HG03354 (cell line): ENCODE results near the gene PHIP.
"Not testable (repeated sequence)": the region's sequence is repeated elsewhere in the genome, so short reads cannot be mapped to it uniquely, and the experiment has no call there.

ENCODE experiments used
- ATAC-seq: cut with Tn5 transposase; IDR thresholded peaks from one replicate; pipeline ENCODE4 v1.9.1; 2021; ENCODE audit warnings: mild to moderate bottlenecking; ENCODE audit not compliant: unreplicated experiment, poor library complexity, severe bottlenecking

The PHIP gene

DNA sequence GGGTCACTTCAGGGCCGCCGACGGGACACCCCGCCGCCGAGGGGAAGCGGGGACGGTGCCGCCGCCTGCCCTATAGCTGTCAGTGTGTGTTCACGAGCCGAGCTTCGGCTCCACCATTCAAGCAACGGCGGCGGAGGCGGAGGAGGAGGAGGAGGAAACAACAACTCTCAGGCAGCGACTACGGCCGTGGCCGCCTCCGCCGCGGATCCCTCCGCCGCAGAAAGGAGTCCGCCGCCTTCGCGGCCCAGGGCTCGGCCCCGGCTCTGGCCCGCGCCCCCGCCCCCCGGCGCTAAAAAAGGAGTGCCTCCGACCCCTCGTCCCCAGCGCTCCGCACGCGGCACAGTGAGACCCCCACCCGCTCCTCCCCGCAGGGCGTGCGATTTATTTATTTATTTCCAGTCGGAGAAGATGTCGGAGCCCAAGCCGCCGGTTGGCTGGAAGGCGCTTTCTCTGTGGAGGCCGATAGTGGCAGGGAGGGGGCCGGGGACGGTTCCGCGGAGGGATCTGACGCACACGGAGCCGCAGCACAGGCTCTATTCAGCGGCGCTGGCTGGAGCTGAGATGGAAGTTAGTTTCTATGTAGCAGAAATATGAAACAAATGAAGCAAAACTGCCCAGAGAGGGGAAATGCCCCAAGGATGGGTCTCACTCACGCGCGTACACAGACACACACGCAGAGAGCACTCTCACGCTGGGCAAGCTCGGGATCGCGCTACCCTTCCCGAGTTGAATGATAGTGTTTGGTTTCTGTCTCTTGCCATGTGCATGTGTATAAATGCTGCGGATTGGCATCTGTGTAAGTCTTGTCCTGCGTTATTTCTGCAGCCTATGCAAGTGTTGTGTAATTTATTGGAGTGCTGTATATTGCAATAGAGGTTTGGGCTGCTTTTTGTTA lies at the start of gene PHIP:
PHIP (minus strand) TSS at position 180 of the 895 bp plus-strand sequence. CDS start 186 bp downstream, outside the sequence.
- peak; percentile 75 for ATAC-seq

DNA sequence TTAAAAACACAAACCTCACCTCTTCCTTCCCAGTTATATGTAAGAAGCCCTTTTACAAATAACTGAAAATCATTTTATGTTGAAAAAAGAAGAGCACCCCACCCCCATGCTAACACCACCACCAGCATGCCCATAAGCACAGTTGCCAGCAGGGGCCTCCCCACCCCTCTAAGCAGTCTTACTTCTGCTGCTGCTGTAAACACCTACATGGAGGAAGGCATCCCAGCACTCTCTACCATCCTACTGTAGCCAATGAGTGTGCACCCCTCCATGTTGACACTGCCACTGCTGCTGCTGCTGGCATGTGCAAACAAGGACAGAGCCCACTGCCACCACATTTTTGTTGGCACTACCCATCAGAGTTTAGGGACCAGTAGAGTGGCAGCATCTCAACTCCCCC lies 49.6 kb upstream of the PHIP start:
- no peak for ATAC-seq

DNA sequence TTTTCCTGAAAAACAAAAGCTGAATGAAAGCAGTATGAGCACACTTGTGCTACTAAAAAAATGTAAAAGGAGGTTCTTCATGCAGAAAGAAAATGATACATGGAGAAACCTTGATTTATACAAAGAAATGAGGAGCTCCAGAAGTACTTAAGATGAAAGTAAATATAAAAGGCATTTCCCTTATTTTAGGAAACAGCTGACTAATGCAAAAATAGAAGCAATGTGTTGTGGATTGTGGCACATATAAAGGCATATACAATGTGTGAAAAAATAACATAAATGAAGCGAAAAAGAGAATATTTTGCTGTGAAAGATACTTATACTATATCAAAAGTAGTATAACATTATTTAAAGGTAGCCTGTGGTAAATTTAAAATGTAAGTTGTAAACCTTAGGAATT lies 41.2 kb upstream of the PHIP start:
- no peak for ATAC-seq

DNA sequence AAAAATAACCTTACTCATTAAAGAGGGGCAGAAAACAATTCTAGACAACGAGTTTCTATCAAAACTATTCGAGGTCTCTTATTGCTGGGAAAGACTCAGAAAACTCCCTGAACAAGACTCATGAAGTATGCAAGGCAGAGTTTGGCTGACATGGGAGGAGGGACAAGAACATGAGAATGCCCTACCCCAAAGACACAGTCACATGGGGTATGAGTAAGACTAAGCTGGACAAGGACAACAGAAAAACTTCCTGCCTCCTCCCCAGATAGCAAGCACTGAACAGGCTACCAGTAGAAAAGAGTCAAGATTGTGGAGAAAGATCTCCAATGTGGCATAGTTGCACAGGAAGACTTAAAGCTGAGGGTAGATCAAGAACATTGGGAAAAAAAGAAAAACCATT lies 39.7 kb upstream of the PHIP start:
- no peak for ATAC-seq

DNA sequence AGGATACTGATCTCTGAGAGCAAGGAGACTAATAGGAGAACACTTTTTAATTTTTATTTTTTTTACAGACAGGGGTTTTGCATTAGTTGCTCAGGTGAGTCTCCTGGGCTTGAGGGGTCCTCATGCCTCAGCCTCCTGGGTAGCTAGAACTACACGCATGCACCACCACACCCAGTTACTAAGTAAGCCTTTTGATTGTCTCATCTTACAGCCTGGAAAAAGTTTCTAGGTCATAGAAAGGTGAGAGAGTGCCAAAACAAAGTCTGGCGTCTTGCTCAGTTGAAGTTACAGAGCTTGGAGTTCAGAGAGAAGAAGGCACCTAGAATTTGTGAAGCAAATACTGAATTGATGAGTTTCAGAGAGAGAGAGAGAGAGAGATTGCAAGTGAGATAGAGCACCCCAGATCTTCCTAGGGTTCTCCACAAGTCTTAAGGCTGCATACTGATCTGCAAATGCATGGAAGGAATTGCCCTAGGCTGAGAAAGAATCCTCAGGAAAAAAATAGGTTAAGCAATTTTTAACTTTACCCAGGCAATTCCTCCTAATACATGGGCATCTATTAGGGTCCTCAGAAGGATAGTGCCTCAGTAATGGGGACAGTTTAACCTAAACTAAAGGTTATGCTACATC lies 37.6 kb upstream of the PHIP start:
- no peak for ATAC-seq

DNA sequence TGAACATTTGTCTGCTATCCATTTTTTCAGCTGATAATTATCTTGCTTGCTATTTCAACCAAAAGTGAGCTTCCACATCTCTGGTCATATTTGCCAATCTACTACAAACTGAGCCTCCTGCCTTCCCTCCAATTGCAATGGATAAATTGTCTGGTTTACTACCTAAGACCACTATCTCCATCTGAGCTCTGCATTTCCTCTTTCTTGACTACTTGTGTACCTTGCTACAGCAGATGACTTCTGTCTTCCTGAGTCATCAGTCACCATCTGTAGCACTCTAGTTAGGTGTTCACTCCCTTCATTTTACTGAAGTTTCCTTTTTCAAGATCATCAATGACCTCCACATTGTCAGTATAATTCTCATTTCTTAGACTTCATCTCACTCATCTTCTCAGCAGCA lies 33.5 kb upstream of the PHIP start:
- no peak for ATAC-seq

DNA sequence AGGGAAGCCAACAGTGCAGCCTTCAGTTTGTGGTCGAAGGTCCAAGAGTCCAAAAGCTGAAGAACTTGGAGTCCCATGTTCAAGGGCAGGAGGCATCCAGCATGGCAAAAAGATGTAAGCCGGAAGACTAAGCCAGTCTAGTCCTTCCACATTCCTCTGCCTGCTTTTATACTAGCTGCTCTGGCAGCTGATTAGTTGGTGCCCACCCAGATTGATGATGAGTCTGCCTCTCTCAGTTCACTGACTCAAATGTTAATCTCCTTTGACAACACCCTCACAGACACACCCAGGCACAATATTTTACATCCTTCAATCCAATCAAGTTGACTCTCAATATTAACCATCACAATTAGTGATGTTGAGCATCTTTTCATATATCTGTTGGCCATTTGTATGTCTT lies 23.1 kb upstream of the PHIP start:
- no peak for ATAC-seq

DNA sequence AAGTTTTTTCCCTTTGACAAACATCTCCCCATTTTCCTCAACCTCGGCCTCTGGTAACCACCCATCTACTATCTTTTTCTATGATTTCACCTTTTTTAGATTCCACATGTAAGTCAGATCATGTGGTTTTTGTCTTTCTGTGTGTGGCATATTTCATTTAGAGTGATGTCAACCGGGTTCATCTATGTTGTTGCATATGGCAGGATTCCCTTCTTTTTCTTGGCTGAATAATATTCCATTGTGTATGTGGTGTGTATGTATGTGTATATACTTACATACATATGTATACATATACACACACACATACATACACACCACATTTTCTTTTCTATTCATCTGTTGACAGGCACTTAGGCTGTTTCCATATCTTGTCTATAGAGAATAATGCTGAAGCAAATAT lies 22.2 kb upstream of the PHIP start:
- ATAC-seq = no peak

DNA sequence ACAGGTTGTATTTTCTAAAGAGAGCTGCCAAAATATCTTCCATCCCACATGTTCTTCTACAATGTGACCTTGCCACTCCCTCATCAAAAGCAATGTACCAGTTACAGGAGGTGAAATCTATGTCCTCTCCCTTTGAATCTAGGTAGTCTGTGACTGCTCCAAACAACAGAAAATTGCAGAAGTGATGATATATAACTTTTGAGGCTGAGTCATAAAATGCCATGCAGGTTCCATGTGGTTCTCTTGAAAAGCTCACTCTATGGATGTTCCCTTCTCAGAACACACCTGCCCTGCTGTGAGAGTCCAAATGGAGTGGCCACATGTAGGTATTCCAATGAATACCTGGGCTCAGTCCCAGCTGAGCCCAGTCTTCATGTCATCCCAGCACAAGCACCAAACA lies 16.9 kb upstream of the PHIP start:
- ATAC-seq = no peak

DNA sequence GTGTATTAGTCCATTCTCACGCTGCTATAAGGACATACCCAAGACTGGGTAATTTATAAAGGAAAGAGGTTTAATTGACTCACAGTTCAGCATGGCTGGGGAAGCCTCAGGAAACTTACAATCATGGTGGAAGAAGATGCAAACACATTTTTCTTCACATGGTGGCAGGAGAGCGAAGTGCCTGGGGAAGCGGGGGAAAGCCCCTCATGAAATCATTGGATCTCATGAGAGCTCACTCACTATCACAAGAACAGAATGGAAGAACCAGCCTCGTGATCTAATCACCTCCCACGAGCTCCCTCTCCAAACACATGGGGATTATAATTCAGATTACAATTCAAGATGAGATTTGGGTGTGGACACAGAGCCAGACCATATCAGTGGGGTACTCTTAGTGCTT lies 13.7 kb upstream of the PHIP start:
- ATAC-seq = not testable (repeated sequence)

DNA sequence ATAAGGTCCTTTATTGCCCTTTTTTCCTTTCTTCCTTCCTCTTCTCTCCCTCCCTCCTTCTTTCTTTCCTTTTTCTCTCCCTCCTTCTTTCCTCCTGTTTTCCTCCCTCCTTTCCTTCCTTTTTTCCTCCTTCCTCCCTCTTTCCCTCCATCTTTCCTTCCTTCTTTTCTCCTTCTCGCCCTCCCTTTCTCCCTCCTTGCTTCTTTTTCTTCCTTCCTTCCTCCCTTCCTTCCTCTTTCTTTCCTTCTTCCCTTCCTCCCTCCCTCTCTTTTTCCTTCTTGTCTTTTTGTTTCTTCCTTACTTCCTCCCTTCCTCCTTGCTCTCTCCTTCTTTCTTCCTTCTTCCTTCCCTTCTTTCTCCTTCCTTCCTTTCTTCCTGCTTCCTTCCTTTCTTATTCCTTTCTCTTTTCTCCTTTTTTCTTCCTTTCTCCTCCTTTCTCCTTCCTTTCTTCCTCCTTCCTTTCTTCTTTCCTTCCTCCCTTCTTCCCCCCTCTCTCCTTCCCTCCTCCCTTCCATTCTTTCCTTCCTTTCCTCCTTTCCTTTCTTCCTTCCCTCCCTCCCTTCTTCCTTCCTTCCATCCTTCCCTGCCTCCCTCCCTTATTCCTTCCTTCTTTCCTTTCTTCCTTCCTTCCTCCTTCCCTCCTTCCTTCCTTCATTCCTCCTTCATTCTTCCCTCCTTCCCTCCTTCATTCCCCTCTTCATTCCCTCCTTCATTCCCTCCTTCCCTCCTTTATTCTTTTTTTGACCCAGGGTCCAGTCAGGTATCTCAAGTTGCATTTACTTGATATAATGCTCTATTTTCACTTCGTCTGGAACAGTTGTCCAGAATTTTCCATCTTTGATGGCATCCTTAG lies 11.7 kb upstream of the PHIP start:
- ATAC-seq = no peak

DNA sequence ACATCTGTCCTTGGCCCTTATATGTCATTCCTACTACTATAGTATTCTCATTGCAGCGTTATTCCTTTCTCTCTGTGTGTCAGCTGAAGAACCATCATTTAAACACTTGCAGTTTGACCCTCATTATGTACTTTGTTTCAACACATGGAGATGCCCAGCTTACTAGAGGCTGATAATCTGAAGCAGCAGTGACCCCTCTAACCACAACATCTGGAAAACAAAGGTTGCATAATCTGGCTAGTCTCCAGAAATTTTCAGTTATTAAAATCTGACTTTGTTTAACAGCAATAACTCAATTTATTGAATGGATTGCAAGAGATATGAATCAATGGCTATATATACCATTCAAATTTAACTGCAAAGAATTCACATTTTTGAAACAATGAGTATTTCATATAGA lies 6.6 kb upstream of the PHIP start:
- ATAC-seq = no peak

DNA sequence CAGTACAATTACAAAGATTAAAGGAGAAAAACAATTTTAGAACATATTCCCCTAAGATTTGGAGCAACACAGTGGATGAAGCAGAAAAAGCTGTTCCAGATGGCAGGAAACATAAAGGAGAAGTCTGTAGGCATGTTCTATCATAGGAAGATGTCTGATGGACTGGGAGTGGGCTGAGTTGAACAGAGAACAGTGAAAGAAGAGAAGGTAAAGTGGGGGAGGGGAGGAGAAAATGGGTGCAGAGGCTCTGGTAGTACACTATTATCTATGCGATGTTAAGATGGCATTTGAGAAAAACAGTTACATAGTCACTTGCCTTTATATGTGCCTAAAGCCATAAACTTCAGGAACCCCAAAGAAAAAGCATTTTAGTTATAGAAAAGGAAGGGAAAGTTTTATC lies 4.2 kb upstream of the PHIP start:
- ATAC-seq = no peak

DNA sequence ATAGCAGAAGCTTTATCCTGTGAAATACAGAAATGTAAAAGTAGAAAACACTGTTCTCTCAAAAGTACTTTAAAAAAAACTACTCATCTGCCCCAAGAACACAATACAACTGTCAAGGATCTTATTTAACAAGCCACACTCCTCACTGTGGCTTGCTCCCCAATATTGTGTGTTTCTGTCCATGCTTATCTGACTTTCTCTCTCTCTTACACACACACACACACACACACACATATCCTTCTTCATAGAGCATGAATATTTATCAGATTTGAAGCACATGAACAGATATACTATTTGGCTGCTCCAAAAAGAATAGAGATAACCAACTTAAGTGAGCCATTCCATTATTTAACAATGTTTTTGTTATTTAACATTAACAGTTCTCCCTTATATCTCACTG lies 3.6 kb upstream of the PHIP start:
- ATAC-seq = no peak

DNA sequence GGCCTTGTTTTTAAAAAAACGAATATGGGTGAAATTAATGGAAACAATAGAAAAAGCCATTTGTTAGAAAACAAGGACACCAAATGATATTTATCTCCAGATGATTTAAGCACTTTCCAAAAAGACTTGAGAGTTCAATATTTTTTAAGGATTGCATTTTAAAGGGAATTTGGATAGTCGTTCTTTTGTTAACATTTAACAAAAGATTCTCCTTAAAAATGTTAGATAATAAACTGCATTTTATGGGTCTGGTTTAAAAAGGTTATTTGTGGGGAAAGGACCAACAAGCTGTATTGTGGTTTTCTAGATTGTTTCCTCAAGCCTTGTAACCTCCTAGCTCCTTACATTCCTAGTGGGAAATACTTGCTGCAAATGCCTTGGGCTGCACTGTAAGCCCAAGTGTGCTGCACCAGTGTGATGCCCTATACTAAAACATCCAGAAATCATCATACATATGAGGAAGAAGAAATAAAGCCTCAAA lies 1.5 kb upstream of the PHIP start:
- ATAC-seq = no peak

DNA sequence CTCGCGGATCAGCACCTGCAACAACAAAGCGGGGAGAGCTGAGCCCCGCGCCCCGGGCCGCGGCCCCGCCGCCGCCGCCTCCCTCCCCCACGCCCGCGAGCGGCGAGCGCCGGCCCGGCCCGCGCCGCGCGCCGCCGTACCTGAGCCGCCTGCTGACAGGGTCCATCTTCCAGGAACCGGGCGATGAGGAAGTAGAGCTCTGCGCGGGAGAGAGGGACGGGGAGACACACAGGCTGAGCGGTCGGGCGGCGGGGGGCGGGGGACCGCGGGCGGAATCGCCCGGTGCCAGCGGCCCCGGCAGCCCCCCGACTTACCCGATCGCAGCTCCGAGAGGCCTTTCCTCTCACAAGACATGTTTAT lies 359 bp downstream of the PHIP start:
- ATAC-seq = peak; percentile 33

DNA sequence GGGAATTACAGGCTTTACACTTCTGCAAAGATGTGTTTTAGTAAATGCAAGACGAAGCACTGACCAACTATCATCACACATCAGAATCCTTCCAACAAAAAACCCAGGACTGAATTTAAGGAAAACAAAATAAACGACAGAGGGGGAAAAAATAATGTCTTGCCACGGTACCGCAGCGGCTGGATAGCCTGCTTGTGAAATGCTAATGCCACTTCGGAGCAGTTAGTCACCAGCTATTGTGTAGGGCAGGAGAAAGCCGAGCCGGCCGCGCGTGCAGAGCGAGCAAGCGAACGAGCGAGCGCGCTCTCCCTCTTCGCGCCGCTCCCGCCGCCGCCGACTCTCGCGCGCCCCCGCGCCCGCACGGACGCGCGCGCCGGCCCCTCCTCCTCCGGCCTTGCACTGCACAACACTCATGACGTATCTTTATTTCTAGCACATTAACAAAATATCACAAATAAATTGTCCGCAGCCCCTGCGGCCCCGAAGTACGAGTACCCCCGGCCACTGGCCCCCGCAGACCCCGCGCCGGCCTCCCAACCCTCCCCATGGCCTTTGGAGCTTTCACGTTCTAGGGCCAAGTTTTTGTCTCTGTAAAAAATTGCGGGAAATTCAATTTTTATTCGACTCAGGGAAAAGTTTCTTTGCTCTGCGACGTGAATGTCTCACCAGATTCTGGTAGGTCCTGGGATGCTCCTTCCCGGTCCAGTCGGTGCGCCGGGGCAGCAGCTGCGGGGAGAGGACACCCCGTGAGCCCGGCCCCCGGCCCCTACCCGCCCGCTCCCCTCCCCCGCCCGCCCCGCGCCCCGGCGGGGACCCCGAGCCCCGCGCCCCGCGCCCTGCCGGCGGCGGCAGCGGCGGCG lies 1.0 kb downstream of the PHIP start:
- ATAC-seq = peak; percentile 59

DNA sequence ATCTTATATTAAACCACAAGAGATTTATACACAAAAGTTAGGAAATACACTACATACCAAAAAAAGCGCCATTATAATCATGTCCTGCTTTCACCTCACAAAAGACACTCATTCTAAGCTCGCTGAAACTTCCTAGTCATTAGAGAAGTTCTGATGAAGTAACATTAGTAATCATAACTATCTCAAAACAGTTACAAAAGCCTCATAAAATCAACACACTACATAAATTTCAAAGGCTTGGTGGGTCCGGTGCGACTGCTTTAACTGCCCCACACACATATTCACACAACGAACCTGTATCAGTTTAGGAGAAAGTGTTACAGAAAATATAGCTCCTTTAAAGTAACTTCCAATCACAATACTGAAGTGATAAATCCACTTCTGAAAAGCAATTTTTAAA lies 1.9 kb downstream of the PHIP start:
- no peak for ATAC-seq

DNA sequence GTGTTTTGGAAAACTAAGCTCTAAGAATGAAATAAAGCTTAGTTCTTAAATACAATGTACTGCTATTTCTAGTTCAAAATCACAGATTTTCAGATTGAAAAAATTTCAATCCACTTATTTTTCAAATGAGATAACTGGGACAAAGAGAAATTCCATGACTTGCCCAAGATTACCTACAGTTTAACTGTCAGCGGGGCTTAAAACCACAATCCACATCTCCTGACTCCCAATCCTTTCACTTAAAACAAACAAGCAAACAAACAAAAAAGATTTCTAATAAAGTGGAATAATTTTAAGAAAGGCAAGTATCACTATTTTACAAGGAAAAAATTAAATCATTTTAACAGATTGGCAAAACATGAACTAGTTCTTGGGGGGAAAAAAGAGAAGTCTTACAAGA lies 4.2 kb downstream of the PHIP start:
- ATAC-seq = no peak
